ENCODE data around the gene ERFE.
"Not testable (repeated sequence)": the region's sequence is repeated elsewhere in the genome, so short reads cannot be mapped to it uniquely, and the experiment has no call there.

Gene ERFE

DNA sequence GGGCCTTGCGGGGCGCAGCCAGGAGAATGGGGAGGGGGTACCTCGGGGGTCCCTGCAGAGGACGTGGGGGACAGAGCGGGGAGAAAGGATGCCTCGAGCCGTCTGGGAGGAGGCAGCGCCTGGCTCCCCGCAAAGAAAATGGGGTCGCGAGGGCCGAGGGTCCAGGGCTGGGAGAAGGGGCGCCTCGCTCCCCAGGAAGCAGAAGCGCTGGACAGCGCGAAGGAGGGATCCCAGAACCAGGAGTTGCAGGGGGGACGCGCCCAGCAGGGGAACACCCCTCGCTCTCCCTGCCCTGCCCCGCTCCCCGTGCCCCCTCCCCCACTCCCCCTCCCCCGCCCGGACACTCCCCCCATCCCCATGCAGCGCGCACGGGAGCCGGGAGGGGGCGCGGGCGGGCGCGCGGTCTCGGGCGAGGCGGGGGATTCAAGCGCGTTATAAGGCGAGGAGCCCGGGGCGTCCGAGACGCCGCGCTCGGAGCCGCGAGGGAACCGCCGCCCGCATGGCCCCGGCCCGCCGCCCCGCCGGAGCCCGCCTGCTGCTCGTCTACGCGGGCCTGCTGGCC is at the start of gene ERFE:
ERFE (plus strand) TSS at position 462 of the 562 bp plus-strand sequence; CDS start at position 500, 38 bp downstream.
- DNase-seq (ENCODE audit: low read depth), result peak; percentile 23

- DNase-seq (ENCODE audit: low read depth), result no peak
These were observed 45.2 kb upstream of the ERFE start for GRCh38 chr2:238113611-238114010.

DNA sequence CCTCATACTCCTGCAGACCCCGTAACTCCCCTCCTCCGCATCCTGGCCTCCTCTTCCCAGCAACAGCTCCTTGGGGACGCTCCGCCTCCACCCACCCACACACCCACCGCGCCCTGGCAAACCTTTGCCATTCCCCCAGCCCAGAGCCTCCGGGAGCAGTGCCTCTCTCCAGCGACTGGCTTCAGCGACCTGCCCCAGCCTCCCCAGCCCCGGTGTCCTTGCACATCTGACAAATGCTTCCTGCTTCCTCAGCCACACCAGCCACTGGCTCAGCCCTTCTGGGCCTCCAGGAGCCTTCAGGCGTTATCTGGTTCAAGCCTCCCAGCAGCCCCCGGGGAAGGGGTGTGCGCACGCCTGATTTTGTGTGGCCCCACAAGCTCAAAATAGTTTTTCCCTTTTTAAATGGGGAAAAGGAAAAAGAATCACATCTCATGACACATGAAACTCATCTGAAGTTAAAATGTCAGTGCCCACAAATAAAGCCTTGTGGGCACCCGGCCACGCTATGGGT is 44.4 kb upstream of the ERFE start:
- DNase-seq (ENCODE audit: low read depth), result no peak

DNA sequence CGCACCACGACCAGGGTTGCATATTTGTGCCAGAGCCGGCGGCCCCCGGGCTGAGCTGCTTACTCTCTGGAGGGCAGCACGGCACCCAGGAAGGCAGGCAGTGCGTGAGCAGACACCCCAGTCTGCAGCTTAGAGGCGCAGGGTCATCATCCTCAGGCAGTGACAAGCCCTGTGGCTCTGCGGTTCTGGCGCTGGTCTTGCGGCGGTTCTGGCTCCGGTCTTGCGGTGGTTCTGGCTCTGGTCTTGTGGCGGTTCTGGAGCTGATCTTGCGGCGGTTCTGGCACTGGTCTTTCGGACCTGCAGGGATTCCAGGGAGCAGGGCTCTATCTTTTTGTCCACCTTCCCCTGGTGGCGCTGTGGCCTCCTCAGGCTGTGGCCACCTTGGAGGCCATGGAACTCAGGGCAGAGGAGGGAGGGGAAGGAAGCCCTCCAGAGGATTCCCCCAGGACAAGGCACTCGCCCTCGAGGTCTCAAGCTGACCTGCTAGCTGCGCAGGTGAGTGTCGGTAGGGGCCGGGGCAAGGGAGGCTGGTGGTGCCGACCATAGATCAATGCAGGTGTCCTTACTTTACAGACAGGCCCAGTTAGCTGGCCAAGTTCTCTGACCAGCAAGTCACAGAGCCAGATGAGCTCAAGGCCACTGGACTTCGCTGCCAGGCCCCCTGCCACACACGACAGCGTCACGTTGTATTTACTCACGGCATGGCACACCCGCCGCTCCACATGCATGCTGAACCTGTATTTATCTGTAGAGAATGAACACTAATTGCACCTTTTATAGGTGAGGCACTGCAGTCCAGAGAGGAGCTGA is 43.7 kb upstream of the ERFE start:
- no peak for DNase-seq (ENCODE audit: low read depth)

DNA sequence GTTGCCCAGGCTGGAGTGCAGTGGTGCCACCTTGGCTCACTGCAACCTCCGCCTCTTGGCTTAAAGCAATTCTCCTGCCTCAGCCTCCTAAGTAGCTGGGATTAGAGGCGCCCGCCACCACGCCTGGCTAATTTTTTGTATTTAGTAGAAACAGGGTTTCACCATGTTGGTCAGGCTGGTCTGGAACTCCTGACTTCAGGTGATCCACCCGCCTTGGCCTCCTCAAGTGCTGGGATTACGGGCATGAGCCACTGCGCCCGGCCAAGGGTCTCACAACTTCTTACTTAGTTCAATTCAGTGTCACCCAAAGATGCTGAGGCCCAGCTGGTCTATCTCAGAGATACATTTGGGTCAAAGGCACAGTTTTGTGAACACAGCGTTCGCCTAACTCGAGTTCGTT is 43.1 kb upstream of the ERFE start:
- DNase-seq (ENCODE audit: low read depth), result not testable (repeated sequence)

DNA sequence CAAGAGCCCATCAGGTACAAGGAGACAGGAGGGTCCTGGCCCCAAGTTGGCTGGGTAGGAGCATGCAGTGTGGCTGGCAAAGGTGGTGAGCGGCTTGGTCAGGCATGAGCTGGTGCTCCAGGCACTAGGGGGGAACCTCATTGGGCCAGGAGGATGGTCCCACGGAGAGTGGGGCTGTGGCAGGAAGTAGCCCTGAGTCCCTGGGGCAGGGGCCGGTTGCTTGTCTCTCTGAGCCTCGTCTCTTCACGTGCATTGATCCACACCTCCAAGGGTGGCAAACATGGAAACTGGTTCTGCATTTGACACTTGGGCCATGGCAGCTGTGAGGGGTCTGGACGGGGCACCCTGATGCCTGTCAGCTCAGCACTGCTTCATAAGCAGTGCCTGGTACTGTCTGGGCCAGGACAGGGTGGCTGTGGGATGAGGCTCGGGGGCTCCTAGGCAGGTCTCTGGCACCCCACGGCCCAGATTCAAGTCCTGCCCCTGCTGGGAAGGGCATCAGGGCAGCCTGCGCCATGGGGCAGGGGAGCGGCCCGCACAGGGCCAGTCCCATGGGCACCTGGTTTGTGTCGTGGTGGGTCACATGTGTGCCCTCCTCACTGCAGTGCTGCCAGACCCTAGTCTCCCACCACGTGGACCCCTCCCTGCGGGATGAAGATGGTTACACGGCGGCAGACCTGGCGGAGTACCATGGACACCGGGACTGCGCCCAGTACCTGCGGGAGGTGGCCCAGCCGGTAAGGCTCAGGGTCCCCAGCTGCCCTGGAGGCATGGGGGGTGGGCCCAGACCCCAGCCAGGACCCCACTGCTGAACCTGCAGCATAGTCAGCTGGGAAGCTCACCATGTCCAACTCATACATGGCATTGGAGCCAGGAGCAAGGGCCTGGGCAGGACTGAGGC is 42.2 kb upstream of the ERFE start:
- no peak for DNase-seq (ENCODE audit: low read depth)

DNA sequence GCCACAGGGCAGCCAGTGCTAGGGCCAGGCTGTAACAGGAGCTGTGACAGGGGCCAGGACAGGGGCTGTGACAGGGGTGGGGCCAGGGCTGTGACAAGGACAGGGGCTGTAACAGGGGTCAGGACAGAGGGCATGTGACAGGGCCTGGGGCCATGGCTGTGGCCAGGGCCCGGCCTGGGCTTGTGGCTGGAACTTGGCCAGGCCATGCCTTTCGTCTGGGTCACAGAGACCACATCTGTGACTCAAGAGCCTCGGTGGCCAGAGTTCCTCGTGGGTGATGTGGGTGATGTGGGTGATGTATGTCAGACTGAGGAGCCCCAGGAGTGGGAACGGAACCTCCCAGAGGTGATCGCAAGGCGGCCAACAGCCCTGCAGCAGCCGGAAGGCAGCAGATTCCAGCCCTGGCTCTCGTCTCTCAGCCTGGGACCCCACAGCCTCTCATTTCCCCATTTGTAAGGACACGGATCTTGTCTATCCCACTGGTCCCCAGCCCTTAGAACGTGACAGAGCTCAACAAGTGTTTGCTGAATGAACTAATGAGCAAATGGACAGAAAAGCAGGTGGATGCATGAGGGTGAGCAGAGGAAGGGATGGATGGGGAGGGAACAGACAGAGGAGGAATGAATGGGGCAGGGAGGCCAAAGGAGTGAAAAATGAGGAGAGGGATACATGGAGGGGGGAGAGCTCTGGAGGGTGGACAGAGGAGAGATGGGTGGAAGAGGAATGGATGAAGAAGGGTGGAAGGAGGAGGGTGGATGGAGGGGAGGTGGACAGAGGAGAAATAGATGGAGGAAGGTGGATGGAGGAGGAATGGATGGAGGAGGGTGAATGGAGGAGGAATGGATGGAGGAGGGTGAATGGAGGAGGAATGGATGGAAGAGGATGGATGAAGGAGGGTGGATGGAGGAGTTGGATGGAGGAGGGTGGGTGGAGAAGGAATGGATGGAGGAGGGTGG is 41.3 kb upstream of the ERFE start:
- no peak for DNase-seq (ENCODE audit: low read depth)

- DNase-seq (ENCODE audit: low read depth), result no peak
These were observed 38.9 kb upstream of the ERFE start for GRCh38 chr2:238119756-238120462.

DNA sequence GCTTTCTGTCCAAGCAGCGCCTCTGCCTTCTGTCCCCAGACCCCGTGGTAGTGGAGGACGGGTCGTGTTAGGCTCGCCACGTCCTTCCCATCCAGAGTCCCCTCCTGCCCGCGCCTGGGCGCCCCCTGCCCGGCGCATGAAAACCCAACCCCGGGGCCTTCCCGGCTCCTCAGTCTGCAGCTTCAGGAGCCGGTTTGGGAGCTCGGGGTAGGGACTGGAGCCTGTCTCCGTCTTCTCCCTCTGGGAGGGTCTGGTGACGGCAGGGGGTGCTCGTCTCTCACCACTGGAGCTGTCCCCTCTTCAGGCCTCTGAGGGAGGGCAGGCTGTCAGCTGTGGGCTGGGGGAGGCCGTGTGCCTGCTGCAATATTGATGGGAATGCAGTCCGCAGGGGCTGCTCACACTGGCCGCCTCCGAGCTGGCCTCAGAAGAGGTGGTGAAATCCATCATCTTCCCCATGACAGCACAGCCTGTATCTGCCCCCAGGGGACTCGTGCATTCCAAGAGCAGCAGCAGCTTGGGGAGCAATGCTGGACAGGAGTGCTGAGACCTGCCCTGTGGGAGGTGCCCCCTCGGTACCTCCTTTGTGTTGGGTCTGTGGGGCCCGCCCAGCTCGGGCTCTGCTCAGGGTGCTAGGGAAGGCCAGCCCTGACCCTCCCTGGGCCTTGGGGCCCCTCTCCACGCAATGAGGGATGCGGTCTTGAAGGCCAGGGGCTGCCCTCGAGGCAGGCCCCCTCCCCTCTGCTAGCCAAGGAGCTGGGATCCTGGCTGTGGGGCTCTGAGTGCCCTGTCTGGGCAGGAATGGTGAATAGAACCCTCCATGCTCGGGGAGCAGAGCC is 38.1 kb upstream of the ERFE start:
- no peak for DNase-seq (ENCODE audit: low read depth)

- no peak for DNase-seq (ENCODE audit: low read depth)
These were observed 37.1 kb upstream of the ERFE start for GRCh38 chr2:238121511-238122286.

DNA sequence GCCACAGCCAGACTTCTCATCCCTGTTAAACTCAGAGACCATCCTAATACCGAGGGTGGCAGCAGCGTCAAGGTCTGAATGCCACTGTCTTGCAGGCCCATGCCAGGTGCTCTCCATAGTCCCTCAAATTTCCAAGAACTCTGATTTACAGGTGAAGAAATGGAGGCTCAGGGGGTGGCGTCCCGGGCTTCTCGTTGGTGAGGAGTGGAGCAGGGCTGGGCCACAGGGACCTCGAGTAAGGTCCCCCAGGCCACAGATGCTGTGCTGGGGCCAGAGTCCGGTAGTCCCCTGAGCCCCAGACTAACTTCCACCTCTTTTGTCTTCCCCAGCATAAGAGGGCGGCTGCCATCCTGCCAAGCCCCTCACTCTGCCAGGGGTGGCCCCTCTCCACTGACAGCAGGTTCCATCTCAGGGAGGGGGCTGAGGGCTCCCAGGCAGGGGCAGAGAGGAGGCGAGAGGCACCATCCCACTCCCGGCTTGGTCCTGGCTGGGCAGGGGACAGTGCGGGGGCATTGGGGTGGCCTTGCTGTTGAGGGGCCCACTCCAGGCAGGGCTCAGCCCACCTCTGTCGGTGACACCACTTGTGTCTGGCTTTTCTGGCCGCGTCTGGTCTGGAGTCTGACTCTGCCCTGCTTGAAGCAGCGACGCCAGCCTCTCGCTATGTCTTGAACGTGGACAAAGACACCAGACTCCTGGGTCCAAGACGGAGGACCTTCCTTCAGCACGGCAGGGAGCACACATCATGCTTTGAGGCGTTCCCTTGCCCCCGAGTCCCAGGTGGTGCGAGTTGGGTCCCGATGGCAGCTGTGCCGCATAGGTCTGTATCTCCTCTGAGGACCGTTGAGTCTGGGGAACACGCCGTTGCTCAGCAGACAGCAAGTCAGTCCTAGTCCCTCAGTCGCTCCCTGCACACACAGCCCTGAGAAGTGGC is 36.2 kb upstream of the ERFE start:
- no peak for DNase-seq (ENCODE audit: low read depth)

DNA sequence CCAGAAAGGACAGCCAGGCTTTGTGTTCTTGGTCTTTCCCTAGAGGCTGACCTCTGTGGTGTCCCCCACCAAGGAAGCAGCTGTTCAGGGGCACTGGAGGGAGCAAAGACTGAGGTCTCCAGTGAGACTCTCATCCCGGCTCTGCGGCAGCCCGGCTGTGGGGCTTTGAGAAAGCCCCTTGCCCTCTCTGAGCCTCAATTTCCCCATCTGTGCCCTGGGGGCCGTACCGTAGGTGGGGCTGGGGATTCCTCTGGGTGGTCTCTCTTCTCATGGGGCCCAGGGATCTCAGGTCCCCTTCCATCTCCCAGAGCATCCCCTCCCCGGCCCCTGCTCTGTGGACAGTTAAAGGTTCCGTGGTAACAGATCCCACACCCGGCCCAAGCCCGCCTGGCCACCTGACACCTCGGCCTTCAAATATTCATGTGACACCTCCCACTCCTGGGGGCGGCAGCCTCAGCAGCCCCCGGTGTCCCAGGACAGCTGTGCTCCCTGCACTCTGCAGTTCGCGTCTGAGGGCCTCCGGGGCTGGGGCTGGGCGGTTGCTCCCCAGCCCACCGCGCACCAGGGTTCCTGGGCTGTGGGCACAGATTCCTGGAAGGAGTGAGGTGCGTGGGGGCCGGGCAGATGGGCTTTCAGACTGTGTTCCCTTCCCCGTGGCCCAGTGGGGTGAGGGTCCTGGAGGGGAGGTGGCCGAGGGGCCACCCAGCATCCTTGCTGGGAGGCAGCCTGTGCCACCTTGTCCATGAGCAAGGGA is 35.4 kb upstream of the ERFE start:
- no peak for DNase-seq (ENCODE audit: low read depth)

- no peak for DNase-seq (ENCODE audit: low read depth)
These were observed 34.7 kb upstream of the ERFE start for GRCh38 chr2:238123991-238124470.

GRCh38 chr2:238124488-238125126 is 34.2 kb upstream of the ERFE start:
- no peak for DNase-seq (ENCODE audit: low read depth)

GRCh38 chr2:238125127-238125885 is 33.5 kb upstream of the ERFE start:
- no peak for DNase-seq (ENCODE audit: low read depth)

DNA sequence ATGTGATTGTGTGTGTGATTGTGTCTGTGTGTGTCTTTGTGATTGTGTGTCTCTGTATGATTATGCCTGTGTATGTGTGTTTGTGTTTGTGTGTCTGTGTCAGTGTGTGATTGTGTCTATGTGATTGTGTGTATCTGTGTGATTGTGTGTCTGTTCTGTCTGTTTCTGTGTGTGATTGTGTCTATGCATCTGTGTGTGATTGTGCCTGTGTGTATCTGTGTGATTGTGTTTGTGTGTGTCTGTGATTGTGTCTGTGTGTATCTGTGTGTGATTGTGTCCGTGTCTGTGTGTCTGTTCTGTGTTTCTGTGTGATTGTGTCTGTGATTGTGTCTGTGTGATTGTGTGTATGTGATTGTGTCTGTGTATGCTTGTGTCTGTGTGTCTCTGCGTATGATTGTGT is 32.4 kb upstream of the ERFE start:
- DNase-seq (ENCODE audit: low read depth), result no peak

Data from activated T-helper 9 cell treated with anti-CD3 and anti-CD28 coated beads, Interleukin-2, amount 50 U/mL, for 16 hours (primary cell).